ENCODE measurements around the gene DSCAM.

The DSCAM gene

GRCh38 chr21:40057331-40057730, 789.6 kb downstream of the DSCAM start:
- no peak for DNase-seq (ENCODE audit: low spot score)
- TF ChIP-seq, protein P1, sequence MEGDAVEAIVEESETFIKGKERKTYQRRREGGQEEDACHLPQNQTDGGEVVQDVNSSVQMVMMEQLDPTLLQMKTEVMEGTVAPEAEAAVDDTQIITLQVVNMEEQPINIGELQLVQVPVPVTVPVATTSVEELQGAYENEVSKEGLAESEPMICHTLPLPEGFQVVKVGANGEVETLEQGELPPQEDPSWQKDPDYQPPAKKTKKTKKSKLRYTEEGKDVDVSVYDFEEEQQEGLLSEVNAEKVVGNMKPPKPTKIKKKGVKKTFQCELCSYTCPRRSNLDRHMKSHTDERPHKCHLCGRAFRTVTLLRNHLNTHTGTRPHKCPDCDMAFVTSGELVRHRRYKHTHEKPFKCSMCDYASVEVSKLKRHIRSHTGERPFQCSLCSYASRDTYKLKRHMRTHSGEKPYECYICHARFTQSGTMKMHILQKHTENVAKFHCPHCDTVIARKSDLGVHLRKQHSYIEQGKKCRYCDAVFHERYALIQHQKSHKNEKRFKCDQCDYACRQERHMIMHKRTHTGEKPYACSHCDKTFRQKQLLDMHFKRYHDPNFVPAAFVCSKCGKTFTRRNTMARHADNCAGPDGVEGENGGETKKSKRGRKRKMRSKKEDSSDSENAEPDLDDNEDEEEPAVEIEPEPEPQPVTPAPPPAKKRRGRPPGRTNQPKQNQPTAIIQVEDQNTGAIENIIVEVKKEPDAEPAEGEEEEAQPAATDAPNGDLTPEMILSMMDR (IDR thresholded peaks at IDR 0.05; ENCODE audit: extremely low read depth, insufficient read depth, missing control alignments): no peak
- in situ Hi-C loops (cut with MboI; ENCODE audit: low pct_unique_long_range_greater_than_20kb, low sequenced_read_pairs, unreplicated experiment): no loop called here

DNA sequence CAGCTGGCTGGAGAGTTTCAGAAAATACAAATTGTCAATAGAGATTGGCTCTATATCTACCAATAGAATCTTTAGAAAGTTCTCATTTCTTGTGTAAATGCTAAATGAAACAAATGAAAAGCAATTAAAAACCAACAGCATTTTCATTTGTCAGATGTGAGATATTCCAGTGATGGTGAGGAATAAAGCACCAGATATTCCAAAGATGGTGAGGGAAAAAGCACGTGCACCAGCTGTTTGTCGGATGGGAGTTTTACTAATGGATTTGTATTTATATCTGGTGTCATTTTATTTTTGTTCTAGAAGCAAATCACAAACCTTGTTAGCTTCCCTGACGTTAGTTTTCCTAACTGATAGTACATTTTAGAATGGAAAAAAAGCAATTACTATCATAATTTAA, 790.9 kb downstream of the DSCAM start:
- in situ Hi-C loops (cut with MboI; ENCODE audit: low pct_unique_long_range_greater_than_20kb, low sequenced_read_pairs, unreplicated experiment): no loop called here

GRCh38 chr21:40054403-40054802, 792.6 kb downstream of the DSCAM start:
- TF ChIP-seq, protein P1 (IDR thresholded peaks at IDR 0.05; ENCODE audit: extremely low read depth, insufficient read depth, missing control alignments): no peak
- DNase-seq (ENCODE audit: low spot score): no peak
- in situ Hi-C loops (cut with MboI; ENCODE audit: low pct_unique_long_range_greater_than_20kb, low sequenced_read_pairs, unreplicated experiment): no loop called here

More for the DNA sequence above, 790.9 kb downstream of the DSCAM start:
- no peak for DNase-seq (ENCODE audit: low spot score)
- TF ChIP-seq, protein P1 (IDR thresholded peaks at IDR 0.05; ENCODE audit: extremely low read depth, insufficient read depth, missing control alignments): no peak

GRCh38 chr21:40053007-40053406, 794.0 kb downstream of the DSCAM start:
- TF ChIP-seq, protein P1 (IDR thresholded peaks at IDR 0.05; ENCODE audit: extremely low read depth, insufficient read depth, missing control alignments): no peak
- in situ Hi-C loops (cut with MboI; ENCODE audit: low pct_unique_long_range_greater_than_20kb, low sequenced_read_pairs, unreplicated experiment): no loop called here
- no peak for DNase-seq (ENCODE audit: low spot score)

GRCh38 chr21:40052276-40052675, 794.7 kb downstream of the DSCAM start:
- TF ChIP-seq, protein P1 (IDR thresholded peaks at IDR 0.05; ENCODE audit: extremely low read depth, insufficient read depth, missing control alignments): no peak
- DNase-seq (ENCODE audit: low spot score): no peak
- in situ Hi-C loops (cut with MboI; ENCODE audit: low pct_unique_long_range_greater_than_20kb, low sequenced_read_pairs, unreplicated experiment): no loop called here

DNA sequence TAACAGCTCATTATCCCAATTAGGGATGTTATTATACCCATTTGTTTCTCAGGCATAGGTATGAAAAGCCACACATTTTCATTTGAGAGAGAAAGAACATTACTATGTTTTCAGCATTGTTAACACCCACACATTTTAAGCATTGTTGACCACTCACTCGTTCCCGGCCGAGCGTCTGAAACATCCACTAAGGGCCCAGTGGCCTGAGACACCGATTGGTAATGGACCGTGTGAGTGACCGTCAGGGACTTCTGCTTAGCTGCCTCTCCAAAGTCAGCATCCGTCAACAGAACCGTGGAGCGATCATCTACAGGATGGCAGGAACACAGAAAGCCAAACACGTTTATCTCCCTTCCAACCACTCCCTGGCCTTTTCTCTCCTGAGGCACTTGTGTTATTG, 795.2 kb downstream of the DSCAM start:
- TF ChIP-seq, protein P1 (IDR thresholded peaks at IDR 0.05; ENCODE audit: extremely low read depth, insufficient read depth, missing control alignments): no peak
- no peak for DNase-seq (ENCODE audit: low spot score)
- in situ Hi-C loops (cut with MboI; ENCODE audit: low pct_unique_long_range_greater_than_20kb, low sequenced_read_pairs, unreplicated experiment): no loop called here

- in situ Hi-C loops (cut with MboI; ENCODE audit: low pct_unique_long_range_greater_than_20kb, low sequenced_read_pairs, unreplicated experiment): no loop called here
- TF ChIP-seq, protein P1 (IDR thresholded peaks at IDR 0.05; ENCODE audit: extremely low read depth, insufficient read depth, missing control alignments): no peak
- no peak for DNase-seq (ENCODE audit: low spot score)
These were observed 797.0 kb downstream of the DSCAM start for GRCh38 chr21:40049931-40050290.

Data from GM13977 (cell line).